Mucosa of rectum (tissue), 2 donors: ENCODE data around the gene SOSTDC1.
"Not testable (repeated sequence)": the region's sequence is repeated elsewhere in the genome, so short reads cannot be mapped to it uniquely, and the experiment has no call there.

Experiments
- H3K27ac ChIP-seq, 2 donors: one replicate each; pipeline ENCODE4 v1.7.0; 2013; ENCODE audit warnings: inconsistent platforms in 2 of 2, low read depth in 2 of 2, low read length in 2 of 2
- H3K27me3 ChIP-seq, 2 donors: one replicate each; pipeline ENCODE4 v1.7.0; 2013; ENCODE audit warnings: low read length in 2 of 2; ENCODE audit not compliant: control insufficient read depth in 2 of 2, insufficient read depth in 2 of 2
- H3K36me3 ChIP-seq, 2 donors: one replicate each; pipeline ENCODE4 v1.7.0; 2013; ENCODE audit warnings: low read length in 2 of 2; ENCODE audit not compliant: control insufficient read depth in 2 of 2, insufficient read depth in 2 of 2
- H3K4me1 ChIP-seq, 2 donors: one replicate each; pipeline ENCODE4 v1.7.0; 2013; ENCODE audit warnings: low read length in 2 of 2, mild to moderate bottlenecking in 1 of 2; ENCODE audit not compliant: control insufficient read depth in 2 of 2, insufficient read depth in 2 of 2
- H3K4me3 ChIP-seq, 2 donors: one replicate each; pipeline ENCODE4 v1.7.0; 2013; ENCODE audit warnings: low read length in 2 of 2
- H3K9ac ChIP-seq, 2 donors: one replicate each; pipeline ENCODE4 v1.7.0; 2013; ENCODE audit warnings: low read length in 2 of 2, low read depth in 1 of 2, mild to moderate bottlenecking in 1 of 2
- H3K9me3 ChIP-seq, 2 donors: one replicate each; pipeline ENCODE4 v1.7.0; 2013; ENCODE audit warnings: low read length in 2 of 2; ENCODE audit not compliant: control insufficient read depth in 2 of 2
- donor health status: healthy.
- donor health status: Normal muscosa, but diverticular disease.

SOSTDC1 gene

DNA sequence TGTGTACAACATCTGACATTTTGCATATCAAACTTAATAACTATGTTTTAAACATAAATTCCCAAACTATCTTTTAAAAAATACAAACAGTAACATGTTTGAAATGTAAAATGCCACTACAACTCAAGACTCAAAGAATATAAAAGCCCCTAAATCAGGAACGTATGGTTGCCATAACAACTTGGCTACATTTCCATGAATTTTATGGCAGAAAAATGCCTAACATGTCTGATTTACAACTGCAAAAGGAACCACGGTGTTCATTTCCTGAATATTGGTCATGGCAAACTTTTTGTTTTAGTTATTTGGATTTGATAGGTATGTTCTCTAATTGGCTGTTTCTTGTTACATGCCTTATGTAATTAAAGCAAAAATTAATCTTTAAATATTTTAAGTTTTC, 2.0 kb downstream of the SOSTDC1 start:
- H3K4me3 ChIP-seq, result peak overlapping the region in 1 of 2 donors; percentile 62
- no peaks in the 10 kb centered on the region for H3K27me3 ChIP-seq
- no peaks in the 10 kb centered on the region for H3K4me1 ChIP-seq
- no peaks in the 10 kb centered on the region for H3K9me3 ChIP-seq
- no peaks in the 10 kb centered on the region for H3K36me3 ChIP-seq
- H3K27ac ChIP-seq, result no peak overlapping the region
- no peak overlapping the region for H3K9ac ChIP-seq

DNA sequence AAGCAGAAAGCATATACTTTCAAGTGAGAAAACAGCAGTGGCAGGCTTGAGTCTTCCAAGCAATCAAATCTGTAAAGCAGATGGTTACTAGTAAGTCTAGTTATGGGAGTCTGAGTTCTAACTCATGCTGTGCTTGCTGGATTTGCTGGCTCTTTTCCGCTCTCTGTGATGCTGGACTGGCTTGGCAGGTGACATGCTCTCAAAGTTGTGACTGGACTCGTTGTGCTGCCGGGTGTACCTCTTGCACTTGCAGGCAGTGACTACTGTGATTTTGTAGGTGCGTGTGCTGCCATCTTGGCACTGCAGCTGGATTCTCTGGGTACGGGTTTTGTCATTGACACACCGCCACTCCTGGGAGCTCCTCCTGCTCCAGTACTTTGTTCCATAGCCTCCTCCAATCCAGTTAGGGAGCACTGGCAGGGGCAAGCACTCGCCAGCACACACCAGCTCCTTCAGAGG, 3.1 kb downstream of the SOSTDC1 start:
- Histone ChIP-seq H3K27ac (no peak overlapping the region), H3K36me3 (no peaks in the 10 kb centered on the region), H3K27me3 (no peaks in the 10 kb centered on the region), H3K4me1 (no peaks in the 10 kb centered on the region), H3K9me3 (no peaks in the 10 kb centered on the region), H3K4me3 (no peak overlapping the region), H3K9ac (no peak overlapping the region)

DNA sequence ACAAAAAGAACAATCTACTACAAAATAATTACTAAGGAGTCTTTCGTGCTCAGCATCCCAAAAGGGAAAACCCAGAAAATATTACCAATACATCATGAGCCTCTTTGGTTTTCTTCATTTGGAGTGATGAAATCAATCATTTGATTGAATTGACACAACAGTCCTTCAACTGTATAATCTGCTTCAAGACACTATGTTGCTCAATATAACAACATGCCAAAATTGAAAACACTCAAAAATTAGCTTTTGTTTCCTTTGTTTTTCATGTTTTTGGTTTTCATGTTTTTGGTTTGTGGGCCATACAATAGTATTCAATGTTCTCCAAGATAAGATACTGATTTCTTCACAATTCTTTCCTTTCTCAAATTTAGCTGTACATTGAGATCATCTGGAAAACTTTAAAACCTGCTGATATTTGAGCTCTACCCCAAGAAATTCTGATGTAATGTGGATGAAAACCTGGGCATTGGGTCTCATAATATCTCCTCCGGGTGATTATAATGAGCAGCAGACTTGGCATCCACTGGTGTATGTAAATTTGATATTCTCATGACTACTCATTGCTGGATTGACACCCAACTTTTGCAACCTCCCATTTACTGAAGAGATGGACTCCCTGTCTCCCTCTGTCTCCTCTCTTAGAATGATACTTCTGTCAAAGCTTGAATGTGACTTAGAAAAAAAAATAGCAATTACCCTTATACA, 4.6 kb downstream of the SOSTDC1 start:
- no peak overlapping the region for H3K27ac ChIP-seq

DNA sequence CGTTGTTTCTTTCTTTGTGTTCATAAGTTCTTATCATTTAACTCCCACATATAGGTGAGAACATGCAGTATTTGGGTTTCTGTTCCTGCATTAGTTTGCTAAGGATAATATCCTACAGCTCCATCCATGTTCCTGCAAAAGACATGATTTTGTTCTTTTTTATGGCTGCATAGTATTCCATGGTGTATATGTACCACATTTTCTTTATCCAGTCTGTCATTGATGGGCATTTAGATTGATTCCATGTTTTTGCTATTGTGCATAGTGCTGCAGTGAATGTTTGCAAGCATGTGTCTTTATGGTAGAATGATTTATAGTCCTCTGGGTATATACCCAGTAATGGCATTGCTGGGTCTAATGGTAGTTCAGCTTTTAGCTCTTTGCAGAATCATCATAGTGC, 9.2 kb downstream of the SOSTDC1 start:
- not testable (repeated sequence) for H3K9ac ChIP-seq, H3K27me3 ChIP-seq, H3K4me3 ChIP-seq, H3K36me3 ChIP-seq, H3K27ac ChIP-seq, H3K9me3 ChIP-seq, H3K4me1 ChIP-seq

More for the DNA sequence above, 4.6 kb downstream of the SOSTDC1 start:
- Histone ChIP-seq H3K4me3 (no peak overlapping the region), H3K4me1 (no peaks in the 10 kb centered on the region), H3K9me3 (no peaks in the 10 kb centered on the region), H3K9ac (no peak overlapping the region), H3K27me3 (no peaks in the 10 kb centered on the region), H3K36me3 (no peaks in the 10 kb centered on the region)

DNA sequence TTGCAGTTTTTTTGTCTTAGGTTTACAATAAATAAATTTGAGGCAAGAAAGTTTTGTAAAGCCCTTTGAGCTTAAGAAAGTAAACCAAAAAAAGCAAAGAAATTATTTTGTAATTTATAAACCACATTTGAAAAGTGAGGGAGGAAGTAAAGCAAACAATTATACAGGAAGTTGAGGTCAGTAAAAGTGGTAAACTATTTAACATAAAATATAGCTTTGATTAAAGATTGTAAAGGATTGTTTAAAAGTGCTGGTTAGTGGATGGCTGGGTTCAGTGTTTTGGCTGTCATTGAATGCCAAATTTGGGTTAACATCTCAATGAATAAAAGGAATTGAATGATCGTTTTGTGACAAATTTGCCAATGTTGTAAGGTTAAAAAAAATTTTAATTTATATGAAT, 9.9 kb downstream of the SOSTDC1 start:
- H3K9ac ChIP-seq, result no peak overlapping the region
- no peaks in the 10 kb centered on the region for H3K36me3 ChIP-seq
- H3K4me3 ChIP-seq, result no peak overlapping the region
- H3K4me1 ChIP-seq, result no peaks in the 10 kb centered on the region
- H3K9me3 ChIP-seq, result no peaks in the 10 kb centered on the region
- no peaks in the 10 kb centered on the region for H3K27me3 ChIP-seq
- no peak overlapping the region for H3K27ac ChIP-seq

DNA sequence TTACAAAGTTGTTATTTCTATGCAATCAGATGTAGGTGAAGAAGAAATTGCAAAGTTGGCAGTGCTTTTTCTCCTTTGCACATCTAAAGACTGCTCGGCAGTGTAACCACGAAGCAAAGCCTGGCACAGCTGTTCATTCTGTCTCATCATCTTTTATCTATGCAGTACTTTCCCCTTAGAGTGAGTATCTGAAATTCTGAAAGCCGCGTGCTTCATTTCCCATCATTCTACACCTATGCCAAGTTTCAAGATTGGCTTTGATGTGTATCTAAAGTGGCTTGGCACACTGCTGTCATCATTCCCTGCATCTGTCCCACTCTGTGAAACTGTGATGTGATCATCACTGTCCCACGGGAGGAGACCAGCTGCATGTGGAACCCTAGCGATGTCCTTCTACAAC, 15.2 kb downstream of the SOSTDC1 start:
- Histone ChIP-seq H3K27me3 (no peaks in the 10 kb centered on the region), H3K9me3 (no peaks in the 10 kb centered on the region), H3K4me3 (no peak overlapping the region), H3K27ac (no peak overlapping the region), H3K36me3 (no peaks in the 10 kb centered on the region), H3K9ac (no peak overlapping the region), H3K4me1 (no peaks in the 10 kb centered on the region)

DNA sequence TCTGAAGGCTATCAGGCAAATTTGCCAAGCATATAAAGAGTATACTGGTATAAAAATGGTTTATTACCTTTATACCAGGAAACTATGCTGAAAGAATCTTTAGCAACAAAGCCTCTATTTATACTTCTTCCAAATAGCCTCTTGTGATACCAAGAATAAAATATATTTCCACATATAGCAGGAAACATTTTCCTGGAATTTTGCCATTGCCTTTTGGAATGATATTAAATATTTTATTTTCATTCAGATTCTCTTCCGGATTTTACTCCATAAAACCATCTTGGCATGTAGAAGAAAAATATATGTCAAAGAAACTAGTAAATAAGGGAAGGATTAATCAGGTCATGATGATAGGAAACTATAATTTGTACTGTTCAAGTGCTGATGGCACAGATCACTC, 17.7 kb downstream of the SOSTDC1 start:
- Histone ChIP-seq H3K27me3 (no peaks in the 10 kb centered on the region), H3K4me1 (no peaks in the 10 kb centered on the region), H3K4me3 (no peak overlapping the region), H3K36me3 (no peaks in the 10 kb centered on the region), H3K9ac (no peak overlapping the region), H3K27ac (no peak overlapping the region), H3K9me3 (no peaks in the 10 kb centered on the region)

DNA sequence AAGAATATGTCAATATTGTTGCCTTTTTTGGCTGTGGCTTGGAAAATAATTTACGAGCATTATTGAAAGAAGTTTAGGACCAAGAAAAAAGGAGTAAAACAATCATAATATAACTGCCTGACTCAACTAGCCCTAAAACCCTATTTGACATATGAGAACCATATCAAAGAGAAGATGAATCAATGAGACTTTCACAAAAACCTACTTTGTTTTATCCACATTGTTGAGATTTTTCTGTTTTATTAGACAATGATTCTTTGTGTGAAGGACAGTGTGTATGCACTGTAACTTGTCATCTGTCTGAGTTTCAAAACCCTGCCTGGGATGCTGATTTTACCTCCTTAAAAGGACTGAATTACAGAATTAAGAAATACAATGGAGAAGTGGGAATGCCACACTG, 19.0 kb downstream of the SOSTDC1 start:
- H3K36me3 ChIP-seq, result no peaks in the 10 kb centered on the region

DNA sequence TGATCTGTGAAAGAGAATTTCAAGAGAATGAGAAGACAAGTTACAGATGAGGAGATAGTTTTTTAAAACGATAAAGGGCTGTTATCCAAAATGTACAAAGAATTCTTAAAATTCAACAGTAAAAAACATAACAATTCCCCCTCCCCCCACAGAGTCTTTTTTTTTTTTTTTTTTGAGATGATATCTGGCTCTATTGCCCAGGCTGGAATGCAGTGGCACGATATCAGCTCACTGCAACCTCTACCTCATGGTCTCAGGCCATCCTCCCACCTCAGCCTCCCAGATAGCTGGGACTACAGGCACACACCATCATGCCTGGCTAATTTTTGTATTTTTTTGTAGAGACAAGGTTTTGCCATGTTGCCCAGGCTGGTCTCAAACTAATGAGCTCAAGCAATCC, 21.7 kb downstream of the SOSTDC1 start:
- not testable (repeated sequence) for H3K9ac ChIP-seq, H3K4me1 ChIP-seq, H3K27ac ChIP-seq, H3K9me3 ChIP-seq, H3K4me3 ChIP-seq, H3K36me3 ChIP-seq, H3K27me3 ChIP-seq

More for the DNA sequence above, 19.0 kb downstream of the SOSTDC1 start:
- Histone ChIP-seq H3K9me3 (no peaks in the 10 kb centered on the region), H3K4me3 (no peak overlapping the region), H3K4me1 (no peaks in the 10 kb centered on the region), H3K9ac (no peak overlapping the region), H3K27me3 (no peaks in the 10 kb centered on the region), H3K27ac (no peak overlapping the region)

DNA sequence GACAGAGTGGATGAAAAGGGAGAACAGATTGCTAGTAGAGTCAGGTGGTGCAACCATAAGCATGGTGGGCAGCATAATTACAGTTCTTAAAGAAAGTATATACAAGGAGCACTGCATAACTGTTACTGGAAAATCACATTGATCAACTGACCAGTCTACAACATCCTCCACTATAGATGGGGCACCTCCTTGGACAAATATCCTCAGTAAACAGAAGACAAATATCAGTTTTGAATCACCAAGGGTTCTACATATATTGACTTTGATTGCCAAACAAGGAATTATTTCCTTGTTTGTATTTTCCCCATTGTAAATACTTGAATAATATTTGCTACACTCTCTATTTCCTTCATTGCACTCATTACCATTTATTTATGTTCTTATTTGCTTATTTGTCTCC, 26.6 kb downstream of the SOSTDC1 start:
- H3K27me3 ChIP-seq, result no peaks in the 10 kb centered on the region
- no peaks in the 10 kb centered on the region for H3K9me3 ChIP-seq
- H3K36me3 ChIP-seq, result no peaks in the 10 kb centered on the region
- H3K9ac ChIP-seq, result no peak overlapping the region
- no peak overlapping the region for H3K27ac ChIP-seq
- no peak overlapping the region for H3K4me3 ChIP-seq
- no peaks in the 10 kb centered on the region for H3K4me1 ChIP-seq

DNA sequence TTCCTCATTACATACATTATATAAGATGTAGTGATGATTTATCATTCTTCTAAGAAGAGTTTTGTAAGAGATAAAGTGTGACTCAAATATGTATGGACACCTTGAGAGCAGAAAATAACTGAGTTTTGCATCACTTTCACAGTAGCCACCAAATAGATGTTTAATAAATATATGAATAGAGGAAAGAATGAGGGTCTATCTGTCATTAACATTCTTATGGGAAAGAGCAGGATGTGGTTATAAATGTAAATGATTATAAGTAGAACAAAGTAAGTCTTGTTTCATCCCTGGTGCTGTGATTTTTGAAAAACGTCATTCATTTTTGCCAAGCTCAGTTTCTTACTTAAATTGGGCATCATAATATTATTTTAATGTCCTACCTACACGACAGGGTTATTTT, 29.2 kb downstream of the SOSTDC1 start:
- Histone ChIP-seq H3K9me3 (no peaks in the 10 kb centered on the region), H3K4me3 (no peak overlapping the region), H3K9ac (no peak overlapping the region), H3K27me3 (no peaks in the 10 kb centered on the region), H3K4me1 (no peaks in the 10 kb centered on the region), H3K36me3 (no peaks in the 10 kb centered on the region), H3K27ac (no peak overlapping the region)
